A549 treated with ZK216348 at 1 μM for 4 hours (cell line): ENCODE data around the gene RAPGEF2. TPM values are rescaled to one million over a fixed set of nuclear protein-coding genes. Genes with fewer than 3 reads are reported as not detected.

ENCODE experiments used
- total RNA-seq: library from RNA; stranded (reverse); fragments of 200-300 nt; extraction: Qiagen RNA extraction; gene quantifications from 5 replicates; pipeline ENCODE4 v1.2.3, GENCODE V29; 2022; ENCODE audit warnings: low read depth

The RAPGEF2 gene
- total RNA-seq: 8.5 to 16.4 TPM (median 11.2 TPM) in 5 replicates

GRCh38 chr4:159102622-159103383 lies at the start of gene RAPGEF2:
TSS of gene RAPGEF2 (plus strand) at chr4:159103079. CDS start at chr4:159104163, 1,084 bp downstream.

